Neural progenitor cell (in vitro differentiated cells): ENCODE results near the gene DDX4. TPM values are rescaled to one million over a fixed set of nuclear protein-coding genes. Genes with fewer than 3 reads are reported as not detected.

Experiments
- DNase-seq: peaks from one replicate; pipeline ENCODE4 v3.0.0-alpha.2; 2016; ENCODE audit warnings: low spot score
- H2AFZ ChIP-seq: fragments of 200-600 bp; sonication (generic); replicated peaks from 2 replicates; pipeline ENCODE4 v1.6.1; 2016; ENCODE audit warnings: antibody characterized with exemption
- H3F3A ChIP-seq: fragments of 200-600 bp; sonication (generic); 2 replicates; pipeline ENCODE4 v1.6.1; 2016; ENCODE audit warnings: antibody characterized with exemption, low read depth
- H3K27ac ChIP-seq: fragments of 200-600 bp; sonication (generic); 2 replicates; pipeline ENCODE4 v1.5.1; 2016; ENCODE audit warnings: mild to moderate bottlenecking
- H3K27me3 ChIP-seq: fragments of 200-600 bp; sonication (generic); 2 replicates; pipeline ENCODE4 v1.6.1; 2016; ENCODE audit warnings: mild to moderate bottlenecking, moderate library complexity
- H3K36me3 ChIP-seq: fragments of 200-600 bp; sonication (generic); 2 replicates; pipeline ENCODE4 v1.5.1; 2016
- H3K4me1 ChIP-seq: fragments of 200-600 bp; sonication (generic); 2 replicates; pipeline ENCODE4 v1.6.1; 2016; ENCODE audit warnings: mixed run types
- H3K4me2 ChIP-seq: fragments of 200-600 bp; sonication (generic); 2 replicates; pipeline ENCODE4 v1.6.1; 2016
- H3K4me3 ChIP-seq: fragments of 200-600 bp; sonication (generic); 2 replicates; pipeline ENCODE4 v1.5.1; 2016
- H3K79me2 ChIP-seq: fragments of 200-600 bp; sonication (generic); 2 replicates; pipeline ENCODE4 v1.6.1; 2016; ENCODE audit warnings: low read depth
- H3K9ac ChIP-seq: fragments of 200-600 bp; sonication (generic); 2 replicates; pipeline ENCODE4 v1.6.1; 2016
- H3K9me3 ChIP-seq: fragments of 200-600 bp; sonication (generic); 2 replicates; pipeline ENCODE4 v1.5.1; 2016; ENCODE audit warnings: low read depth
- H4K20me1 ChIP-seq: fragments of 200-600 bp; sonication (generic); 2 replicates; pipeline ENCODE4 v1.6.1; 2016; ENCODE audit warnings: low read depth
- H3K27ac Mint-ChIP-seq: 3 replicates; pipeline ENCODE4 v1.8.0; 2021; ENCODE audit warnings: mixed read lengths
- H3K27me3 Mint-ChIP-seq: 2 replicates; pipeline ENCODE4 v1.8.0; 2022; ENCODE audit warnings: low read depth, mild to moderate bottlenecking, inconsistent platforms, moderate library complexity, mixed read lengths; ENCODE audit not compliant: insufficient read depth
- H3K36me3 Mint-ChIP-seq: 3 replicates; pipeline ENCODE4 v1.8.0; 2021; ENCODE audit warnings: mixed read lengths
- H3K4me1 Mint-ChIP-seq: 3 replicates; pipeline ENCODE4 v1.8.0; 2021; ENCODE audit warnings: mixed read lengths
- H3K4me3 Mint-ChIP-seq: 3 replicates; pipeline ENCODE4 v1.8.0; 2021; ENCODE audit warnings: mild to moderate bottlenecking, moderate library complexity, mixed read lengths
- H3K9me3 Mint-ChIP-seq: 3 replicates; pipeline ENCODE4 v1.8.0; 2020; ENCODE audit warnings: mixed read lengths
- CTCF ChIP-seq: fragments of 200-600 bp; sonication (generic); IDR thresholded peaks from 2 replicates; pipeline ENCODE4 v1.5.1; 2017; ENCODE audit warnings: antibody characterized with exemption, mild to moderate bottlenecking
- EZH2 ChIP-seq: fragments of 200-600 bp; sonication (generic); IDR thresholded peaks from 2 replicates; pipeline ENCODE4 v1.6.1; 2017; ENCODE audit warnings: antibody characterized with exemption, mild to moderate bottlenecking, moderate library complexity
- EZH2phosphoT487 ChIP-seq: fragments of 200-600 bp; sonication (generic); IDR thresholded peaks from 2 replicates; pipeline ENCODE4 v1.6.1; 2017; ENCODE audit warnings: antibody characterized with exemption
- total RNA-seq: library from RNA; depleted of rRNA; stranded (reverse); fragments of >200 nt; gene quantifications from 2 replicates; pipeline ENCODE4 v1.2.3, GENCODE V29; 2015; ENCODE audit warnings: low replicate concordance

The DDX4 gene
- total RNA-seq, 1 donor from 2014 or later, result not detected

- no peak for DNase-seq
- peak; percentile 5 for TF ChIP-seq CTCF
- no peak for TF ChIP-seq EZH2
- Mint-ChIP-seq H3K4me3 (no peak overlapping the region), H3K27me3 (peaks cover 4% of the 10 kb centered on the region), H3K4me1 (peaks cover 7% of the 10 kb centered on the region), H3K27ac (no peak overlapping the region), H3K9me3 (no peaks in the 10 kb centered on the region), H3K36me3 (no peaks in the 10 kb centered on the region)
- Histone ChIP-seq H3K4me2 (no peak overlapping the region), H3K4me3 (no peak overlapping the region), H3K27ac (no peak overlapping the region), H4K20me1 (no peaks in the 10 kb centered on the region), H3K36me3 (no peaks in the 10 kb centered on the region), H3K9ac (no peak overlapping the region), H2AFZ (peak overlapping the region; percentile 71), H3K4me1 (no peaks in the 10 kb centered on the region), H3K9me3 (no peaks in the 10 kb centered on the region), H3K79me2 (no peaks in the 10 kb centered on the region), H3K27me3 (no peaks in the 10 kb centered on the region), H3F3A (no peaks in the 10 kb centered on the region)
These were observed 117.6 kb downstream of the DDX4 start for GRCh38 chr5:55855509-55855908.

GRCh38 chr5:55856516-55857246, 118.8 kb downstream of the DDX4 start:
- Histone ChIP-seq H4K20me1 (no peaks in the 10 kb centered on the region), H3K4me2 (no peak overlapping the region), H3K36me3 (no peaks in the 10 kb centered on the region), H3K9ac (no peak overlapping the region), H3K9me3 (no peaks in the 10 kb centered on the region), H2AFZ (no peak overlapping the region), H3K4me3 (no peak overlapping the region), H3F3A (no peaks in the 10 kb centered on the region), H3K79me2 (no peaks in the 10 kb centered on the region), H3K4me1 (no peaks in the 10 kb centered on the region), H3K27ac (no peak overlapping the region), H3K27me3 (no peaks in the 10 kb centered on the region)
- Mint-ChIP-seq H3K36me3 (no peaks in the 10 kb centered on the region), H3K27me3 (peaks cover 4% of the 10 kb centered on the region), H3K9me3 (no peaks in the 10 kb centered on the region), H3K4me1 (peaks cover 3% of the 10 kb centered on the region), H3K27ac (no peak overlapping the region), H3K4me3 (no peak overlapping the region)
- no peak for TF ChIP-seq EZH2phosphoT487
- no peak for TF ChIP-seq EZH2
- TF ChIP-seq CTCF, result no peak
- no peak for DNase-seq

- no peaks in the 10 kb centered on the region for H3K9me3 Mint-ChIP-seq
- H3K4me3 Mint-ChIP-seq, result no peak overlapping the region
- TF ChIP-seq EZH2phosphoT487 (no peak), CTCF (no peak)
These were observed 119.4 kb downstream of the DDX4 start for GRCh38 chr5:55857247-55857640.

More at GRCh38 chr5:55857247-55857640, 119.4 kb downstream of the DDX4 start:
- no peak overlapping the region for H3K4me3 ChIP-seq
- no peaks in the 10 kb centered on the region for H3K36me3 Mint-ChIP-seq
- peaks cover 4% of the 10 kb centered on the region for H3K27me3 Mint-ChIP-seq
- H3K36me3 ChIP-seq, result no peaks in the 10 kb centered on the region
- no peaks in the 10 kb centered on the region for H3F3A ChIP-seq
- no peaks in the 10 kb centered on the region for H3K9me3 ChIP-seq
- H4K20me1 ChIP-seq, result no peaks in the 10 kb centered on the region
- H3K9ac ChIP-seq, result no peak overlapping the region
- no peak overlapping the region for H2AFZ ChIP-seq
- H3K27me3 ChIP-seq, result no peaks in the 10 kb centered on the region
- H3K27ac Mint-ChIP-seq, result no peak overlapping the region
- no peaks in the 10 kb centered on the region for H3K4me1 ChIP-seq
- H3K4me2 ChIP-seq, result no peak overlapping the region
- H3K4me1 Mint-ChIP-seq, result peaks cover 3% of the 10 kb centered on the region
- no peak for DNase-seq
- no peak overlapping the region for H3K27ac ChIP-seq
- no peaks in the 10 kb centered on the region for H3K79me2 ChIP-seq
